Astrocyte (in vitro differentiated cells and primary cell): Measurements from ENCODE around the gene CCDC157. TPM values are rescaled to one million over a fixed set of nuclear protein-coding genes. Genes with fewer than 3 reads are reported as not detected.
A peak's percentile ranks its signal among the peaks of the same experiment; 100 is the strongest.

Source experiments
- DNase-seq: peaks from one replicate; pipeline ENCODE4 v3.0.0-alpha.2; 2010; ENCODE audit warnings: low read depth
- FAIRE-seq: peaks from 2 replicates; lab custom pipeline; 2011; peaks lifted over from hg19 to GRCh38; lab: Jason Lieb, UNC
- H2AFZ ChIP-seq: 2 replicates; pipeline ENCODE4 v1.6.0; 2012; ENCODE audit warnings: low read depth, low read length, inconsistent platforms
- H3K27ac ChIP-seq: 2 replicates; pipeline ENCODE4 v1.5.1; 2011; ENCODE audit warnings: low read depth, low read length, inconsistent platforms
- H3K27me3 ChIP-seq: 2 replicates; pipeline ENCODE4 v1.6.0; 2011; ENCODE audit warnings: low read length, inconsistent platforms; ENCODE audit not compliant: insufficient read depth
- H3K36me3 ChIP-seq: 2 replicates; pipeline ENCODE4 v1.5.1; 2011; ENCODE audit warnings: low read length, inconsistent platforms; ENCODE audit not compliant: insufficient read depth
- H3K4me1 ChIP-seq: 2 replicates; pipeline ENCODE4 v1.5.1; 2011; ENCODE audit warnings: low read length, inconsistent platforms; ENCODE audit not compliant: insufficient read depth
- H3K4me2 ChIP-seq: 2 replicates; pipeline ENCODE4 v1.6.0; 2012; ENCODE audit warnings: low read length, inconsistent platforms
- H3K4me3 ChIP-seq: 2 replicates; pipeline ENCODE4 v1.5.1; 2011; ENCODE audit warnings: low read depth, mild to moderate bottlenecking, low read length, inconsistent platforms; ENCODE audit not compliant: insufficient read depth
- H3K79me2 ChIP-seq: 2 replicates; pipeline ENCODE4 v1.6.0; 2012; ENCODE audit warnings: mild to moderate bottlenecking, low read length, inconsistent platforms; ENCODE audit not compliant: insufficient read depth
- H3K9ac ChIP-seq: 2 replicates; pipeline ENCODE4 v1.6.0; 2012; ENCODE audit warnings: mild to moderate bottlenecking, low read length, inconsistent platforms
- H3K9me3 ChIP-seq: 2 replicates; pipeline ENCODE4 v1.5.1; 2012; ENCODE audit warnings: low read depth, mild to moderate bottlenecking, low read length, inconsistent platforms; ENCODE audit not compliant: insufficient read depth
- H4K20me1 ChIP-seq: 2 replicates; pipeline ENCODE4 v1.6.0; 2012; ENCODE audit warnings: low read length, inconsistent platforms; ENCODE audit not compliant: insufficient read depth
- H3K27ac Mint-ChIP-seq: one replicate; pipeline ENCODE4 v1.8.0; 2021; ENCODE audit warnings: mild to moderate bottlenecking, mixed read lengths; ENCODE audit not compliant: unreplicated experiment
- H3K27me3 Mint-ChIP-seq: one replicate; pipeline ENCODE4 v1.8.0; 2021; ENCODE audit warnings: low read depth, mixed read lengths; ENCODE audit not compliant: unreplicated experiment
- H3K36me3 Mint-ChIP-seq: one replicate; pipeline ENCODE4 v1.8.0; 2021; ENCODE audit warnings: low read depth, mixed read lengths; ENCODE audit not compliant: unreplicated experiment
- H3K4me1 Mint-ChIP-seq: one replicate; pipeline ENCODE4 v1.8.0; 2021; ENCODE audit warnings: low read depth, mixed read lengths; ENCODE audit not compliant: unreplicated experiment
- H3K4me3 Mint-ChIP-seq: one replicate; pipeline ENCODE4 v1.8.0; 2021; ENCODE audit warnings: mild to moderate bottlenecking, moderate library complexity, mixed read lengths; ENCODE audit not compliant: unreplicated experiment
- H3K9me3 Mint-ChIP-seq: one replicate; pipeline ENCODE4 v1.8.0; 2021; ENCODE audit warnings: mild to moderate bottlenecking, mixed read lengths; ENCODE audit not compliant: unreplicated experiment
- EZH2 ChIP-seq: IDR thresholded peaks from 2 replicates; pipeline ENCODE4 v1.6.1; 2012; ENCODE audit warnings: mild to moderate bottlenecking, low read length, inconsistent platforms; ENCODE audit not compliant: insufficient read depth
- total RNA-seq: library from RNA; stranded (reverse); gene quantifications from 2 replicates; pipeline ENCODE4 v1.2.1, GENCODE V29; 2021
- TF ChIP-seq, protein P1 (sequence below): IDR thresholded peaks from 2 replicates; pipeline ENCODE4 v1.5.1; 2011; ENCODE audit warnings: low read depth, mild to moderate bottlenecking, inconsistent platforms, low read length, moderate library complexity; ENCODE audit not compliant: insufficient read depth

The CCDC157 gene
- total RNA-seq, 1 donor from 2014 or later, result 2.9 TPM

DNA sequence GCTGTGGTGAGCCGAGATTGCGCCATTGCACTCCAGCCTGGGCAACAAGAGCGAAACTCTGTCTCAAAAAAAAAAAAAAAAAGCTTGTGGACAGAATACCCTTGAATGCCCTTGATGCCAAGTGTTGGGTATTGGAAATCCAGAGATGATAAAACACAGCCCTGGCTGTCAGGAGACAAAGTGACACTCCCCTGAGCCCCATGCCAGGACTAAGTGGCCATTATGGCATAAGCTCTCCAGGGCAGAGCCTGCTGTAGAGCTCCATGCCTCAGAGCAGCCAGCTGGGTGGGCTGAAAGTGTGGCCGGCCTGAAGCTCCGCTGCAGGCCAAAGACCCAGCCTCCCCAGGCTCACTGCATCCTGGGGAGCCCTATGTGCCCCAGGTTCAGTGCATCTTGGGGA is 25.5 kb downstream of the CCDC157 start:
- Mint-ChIP-seq H3K36me3 (peaks cover 23% of the 10 kb centered on the region), H3K4me1 (peaks cover 6% of the 10 kb centered on the region), H3K27ac (no peak overlapping the region), H3K27me3 (no peaks in the 10 kb centered on the region), H3K4me3 (no peak overlapping the region), H3K9me3 (no peaks in the 10 kb centered on the region)
- TF ChIP-seq, protein P1, sequence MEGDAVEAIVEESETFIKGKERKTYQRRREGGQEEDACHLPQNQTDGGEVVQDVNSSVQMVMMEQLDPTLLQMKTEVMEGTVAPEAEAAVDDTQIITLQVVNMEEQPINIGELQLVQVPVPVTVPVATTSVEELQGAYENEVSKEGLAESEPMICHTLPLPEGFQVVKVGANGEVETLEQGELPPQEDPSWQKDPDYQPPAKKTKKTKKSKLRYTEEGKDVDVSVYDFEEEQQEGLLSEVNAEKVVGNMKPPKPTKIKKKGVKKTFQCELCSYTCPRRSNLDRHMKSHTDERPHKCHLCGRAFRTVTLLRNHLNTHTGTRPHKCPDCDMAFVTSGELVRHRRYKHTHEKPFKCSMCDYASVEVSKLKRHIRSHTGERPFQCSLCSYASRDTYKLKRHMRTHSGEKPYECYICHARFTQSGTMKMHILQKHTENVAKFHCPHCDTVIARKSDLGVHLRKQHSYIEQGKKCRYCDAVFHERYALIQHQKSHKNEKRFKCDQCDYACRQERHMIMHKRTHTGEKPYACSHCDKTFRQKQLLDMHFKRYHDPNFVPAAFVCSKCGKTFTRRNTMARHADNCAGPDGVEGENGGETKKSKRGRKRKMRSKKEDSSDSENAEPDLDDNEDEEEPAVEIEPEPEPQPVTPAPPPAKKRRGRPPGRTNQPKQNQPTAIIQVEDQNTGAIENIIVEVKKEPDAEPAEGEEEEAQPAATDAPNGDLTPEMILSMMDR, result no peak
- TF ChIP-seq EZH2, result no peak
- H2AFZ ChIP-seq, result no peak overlapping the region
- no peak overlapping the region for H3K4me3 ChIP-seq
- DNase-seq, result no peak
- FAIRE-seq, result no peak
- no peaks in the 10 kb centered on the region for H3K27me3 ChIP-seq
- no peak overlapping the region for H3K27ac ChIP-seq
- H3K9ac ChIP-seq, result no peak overlapping the region
- no peak overlapping the region for H3K4me2 ChIP-seq
- H3K4me1 ChIP-seq, result peaks cover 10% of the 10 kb centered on the region
- no peaks in the 10 kb centered on the region for H3K9me3 ChIP-seq
- peaks cover 12% of the 10 kb centered on the region for H3K79me2 ChIP-seq
- H3K36me3 ChIP-seq, result peaks cover 5% of the 10 kb centered on the region
- peaks cover 21% of the 10 kb centered on the region for H4K20me1 ChIP-seq

DNA sequence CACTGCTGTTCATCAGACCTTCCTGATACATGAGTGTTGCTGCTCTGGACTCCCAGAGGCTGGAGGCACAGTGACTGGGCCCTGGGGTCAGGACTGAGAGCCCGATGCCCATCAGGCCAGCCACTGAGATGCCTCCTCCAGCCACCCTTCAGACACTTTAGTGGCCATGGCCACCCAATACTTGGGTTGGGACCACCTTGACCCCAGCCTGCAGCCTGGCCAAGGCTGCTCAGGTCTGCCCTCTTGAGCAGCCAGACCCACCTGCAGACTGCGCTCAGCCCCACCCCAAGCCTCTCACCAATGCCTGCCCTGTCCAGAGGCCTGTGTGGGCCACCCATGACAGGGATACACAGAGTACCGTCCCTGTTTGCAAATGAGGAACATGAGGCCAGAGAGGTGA is 26.3 kb downstream of the CCDC157 start:
- H3K4me1 Mint-ChIP-seq, result peaks cover 6% of the 10 kb centered on the region
- H3K4me2 ChIP-seq, result no peak overlapping the region
- FAIRE-seq (no peak), DNase-seq (no peak)
- TF ChIP-seq EZH2, result no peak
- TF ChIP-seq, protein P1, result no peak
- H4K20me1 ChIP-seq, result peaks cover 19% of the 10 kb centered on the region
- peaks cover 14% of the 10 kb centered on the region for H3K4me1 ChIP-seq
- peaks cover 3% of the 10 kb centered on the region for H3K36me3 ChIP-seq
- no peaks in the 10 kb centered on the region for H3K9me3 ChIP-seq
- peaks cover 19% of the 10 kb centered on the region for H3K36me3 Mint-ChIP-seq
- H3K79me2 ChIP-seq, result peaks cover 12% of the 10 kb centered on the region
- H3K27me3 ChIP-seq, result no peaks in the 10 kb centered on the region
- H3K27me3 Mint-ChIP-seq, result no peaks in the 10 kb centered on the region
- H3K9me3 Mint-ChIP-seq, result no peaks in the 10 kb centered on the region
- no peak overlapping the region for H3K27ac Mint-ChIP-seq
- H3K4me3 ChIP-seq, result no peak overlapping the region
- H3K9ac ChIP-seq, result no peak overlapping the region
- H2AFZ ChIP-seq, result no peak overlapping the region
- H3K4me3 Mint-ChIP-seq, result no peak overlapping the region
- H3K27ac ChIP-seq, result no peak overlapping the region

DNA sequence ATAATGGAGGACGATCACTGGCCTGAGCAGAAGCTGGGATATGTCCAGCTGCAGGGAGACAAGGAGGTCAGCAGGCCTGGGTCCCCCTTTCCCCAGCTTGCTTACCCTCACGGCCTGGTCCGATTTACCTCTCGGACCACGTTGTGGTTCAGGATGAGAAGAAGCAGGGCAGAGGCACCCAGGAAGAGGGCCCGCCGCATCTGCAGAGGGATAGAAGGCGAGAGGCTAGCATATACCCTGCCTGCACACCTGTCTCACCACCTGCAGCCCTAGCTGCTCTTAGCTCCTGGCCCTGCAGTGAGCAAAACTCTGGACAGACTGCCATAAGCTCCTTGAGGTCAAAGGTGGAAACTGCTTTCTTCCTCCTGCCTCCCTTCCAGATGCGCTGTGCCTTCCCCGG is 29.1 kb downstream of the CCDC157 start:
- Histone ChIP-seq H3K27me3 (no peaks in the 10 kb centered on the region), H3K9me3 (peaks cover 1% of the 10 kb centered on the region), H3K4me2 (peak overlapping the region; percentile 99), H3K36me3 (peaks cover 3% of the 10 kb centered on the region), H3K79me2 (peaks cover 12% of the 10 kb centered on the region), H3K27ac (no peak overlapping the region), H2AFZ (no peak overlapping the region), H3K4me1 (peaks cover 14% of the 10 kb centered on the region), H4K20me1 (peaks cover 12% of the 10 kb centered on the region), H3K9ac (peak overlapping the region; percentile 89), H3K4me3 (peak overlapping the region; percentile 72)
- H3K27me3 Mint-ChIP-seq, result no peaks in the 10 kb centered on the region
- peak overlapping the region; percentile 89 for H3K4me3 Mint-ChIP-seq
- H3K4me1 Mint-ChIP-seq, result peaks cover 6% of the 10 kb centered on the region
- peaks cover 4% of the 10 kb centered on the region for H3K9me3 Mint-ChIP-seq
- FAIRE-seq (no peak), DNase-seq (no peak)
- H3K27ac Mint-ChIP-seq, result no peak overlapping the region
- TF ChIP-seq, protein P1, result no peak
- TF ChIP-seq EZH2, result no peak
- H3K36me3 Mint-ChIP-seq, result peaks cover 14% of the 10 kb centered on the region
